Adrenal gland (tissue), 5 donors: ENCODE data around the gene MADCAM1.

Experiments used
- POLR2A ChIP-seq, 2 donors: fragments of 450-650 bp; IDR thresholded peaks; one replicate each; pipeline ENCODE4 v1.6.1; 2017; ENCODE audit warnings: antibody characterized with exemption in 2 of 2, mild to moderate bottlenecking in 2 of 2, moderate library complexity in 1 of 2
- TF ChIP-seq, protein P1 (sequence below), 6 experiments: fragments of 450-650 bp in 4 of 6; fragments of 200-600 bp in 2 of 6; sonication (generic) in 1 of 6; IDR thresholded peaks; 1 replicate in 5 of 6; 2 replicates in 1 of 6; pipeline versions ENCODE4 v1.5.1 to v1.8.0; 2016 to 2021; ENCODE audit warnings: antibody characterized with exemption in 6 of 6, mild to moderate bottlenecking in 2 of 6, moderate library complexity in 1 of 6
- donor health status: DM: no; HTN: no; CAD: no.

- no peak for TF ChIP-seq POLR2A (IDR thresholded peaks at IDR 0.05)
- TF ChIP-seq, protein P1, sequence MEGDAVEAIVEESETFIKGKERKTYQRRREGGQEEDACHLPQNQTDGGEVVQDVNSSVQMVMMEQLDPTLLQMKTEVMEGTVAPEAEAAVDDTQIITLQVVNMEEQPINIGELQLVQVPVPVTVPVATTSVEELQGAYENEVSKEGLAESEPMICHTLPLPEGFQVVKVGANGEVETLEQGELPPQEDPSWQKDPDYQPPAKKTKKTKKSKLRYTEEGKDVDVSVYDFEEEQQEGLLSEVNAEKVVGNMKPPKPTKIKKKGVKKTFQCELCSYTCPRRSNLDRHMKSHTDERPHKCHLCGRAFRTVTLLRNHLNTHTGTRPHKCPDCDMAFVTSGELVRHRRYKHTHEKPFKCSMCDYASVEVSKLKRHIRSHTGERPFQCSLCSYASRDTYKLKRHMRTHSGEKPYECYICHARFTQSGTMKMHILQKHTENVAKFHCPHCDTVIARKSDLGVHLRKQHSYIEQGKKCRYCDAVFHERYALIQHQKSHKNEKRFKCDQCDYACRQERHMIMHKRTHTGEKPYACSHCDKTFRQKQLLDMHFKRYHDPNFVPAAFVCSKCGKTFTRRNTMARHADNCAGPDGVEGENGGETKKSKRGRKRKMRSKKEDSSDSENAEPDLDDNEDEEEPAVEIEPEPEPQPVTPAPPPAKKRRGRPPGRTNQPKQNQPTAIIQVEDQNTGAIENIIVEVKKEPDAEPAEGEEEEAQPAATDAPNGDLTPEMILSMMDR (IDR thresholded peaks at IDR 0.05): no peak
These were observed 17.3 kb upstream of the MADCAM1 start for GRCh38 chr19:478976-479375.
